Adrenal gland (tissue), 12 donors: ENCODE data around the gene VPS33A. TPM values are rescaled to one million over a fixed set of nuclear protein-coding genes. Genes with fewer than 3 reads are reported as not detected.

Source experiments
- DNase-seq, 7 donors: peaks; one replicate each; pipeline ENCODE4 v3.0.0-alpha.2; 2019 to 2020
- H3K27ac ChIP-seq, 5 donors: fragments of 200-600 bp; sonication (generic) in 4 of 5; 1 replicate in 3 of 5; 2 replicates in 2 of 5; pipeline versions ENCODE4 v1.5.1 to v1.8.0; 2016 to 2020; ENCODE audit warnings: mild to moderate bottlenecking in 1 of 5
- H3K27me3 ChIP-seq: fragments of 200-600 bp; 2 replicates; pipeline ENCODE4 v1.8.0; 2021
- H3K36me3 ChIP-seq, 2 donors: fragments of 200-600 bp; replicated peaks in 1 of 2; 1 replicate in 1 of 2; 2 replicates in 1 of 2; pipeline versions ENCODE4 v1.5.1 to v1.8.0; 2018 to 2022
- H3K4me1 ChIP-seq, 2 donors: fragments of 200-600 bp; replicated peaks in 1 of 2; 1 replicate in 1 of 2; 2 replicates in 1 of 2; pipeline versions ENCODE4 v1.5.1 to v1.8.0; 2018 to 2021
- H3K4me3 ChIP-seq, 4 donors: fragments of 200-600 bp; sonication (generic) in 3 of 4; one replicate each; pipeline ENCODE4 v1.5.1; 2016 to 2018
- H3K9me3 ChIP-seq, 3 donors: fragments of 200-600 bp; sonication (generic) in 1 of 3; replicated peaks in 1 of 3; 1 replicate in 2 of 3; 2 replicates in 1 of 3; pipeline versions ENCODE4 v1.5.1 to v1.8.0; 2016 to 2021
- POLR2A ChIP-seq, 2 donors: fragments of 450-650 bp; IDR thresholded peaks; one replicate each; pipeline ENCODE4 v1.6.1; 2017; ENCODE audit warnings: antibody characterized with exemption in 2 of 2, mild to moderate bottlenecking in 2 of 2, moderate library complexity in 1 of 2
- WGBS, 4 donors: extraction: QIAGEN DNeasy Blood & Tissue Kit in 2 of 4; methylation state at CpG; one replicate each; pipeline versions ENCODE4 v1.1.5 to v1.1.7; 2013 to 2017; 5-methylcytosine and 5-hydroxymethylcytosine counted together
- intact Hi-C, 2 donors: fragments of 100-400 bp; cut with DNase I; formaldehyde crosslinking; loops; one replicate each; pipeline versions ENCODE4 v1.14.1 to v1.15.0; 2022 to 2023
- polyA plus RNA-seq, 3 donors: library from polyadenylated mRNA; stranded (reverse); fragments of 200-250 nt in 2 of 3; fragments of 350-450 nt in 1 of 3; fragmentation: Illumina TruSeq in 1 of 3; extraction: RNeasy Lipid Tissue Mini Kit (QIAGEN cat#74804) in 1 of 3; gene quantifications; one replicate each; pipeline ENCODE4 v1.2.3, GENCODE V29; 2013 to 2014
- total RNA-seq, 9 donors: library from RNA; depleted of rRNA in 4 of 9; stranded (reverse); fragments of >200 nt in 4 of 9; fragments of 120-200 nt in 1 of 9; fragmentation: NEBNext Ultra II Directional in 1 of 9; extraction: Animal tissue kit (Norgen Biotek cat#: 25700) in 1 of 9; gene quantifications; one replicate each; pipeline versions ENCODE4 v1.1.0 to v1.2.4, GENCODE V29; 2013 to 2023
- TF ChIP-seq, protein P1 (sequence below), 6 experiments: fragments of 450-650 bp in 4 of 6; fragments of 200-600 bp in 2 of 6; sonication (generic) in 1 of 6; IDR thresholded peaks; 1 replicate in 5 of 6; 2 replicates in 1 of 6; pipeline versions ENCODE4 v1.5.1 to v1.8.0; 2016 to 2021; ENCODE audit warnings: antibody characterized with exemption in 6 of 6, mild to moderate bottlenecking in 2 of 6, moderate library complexity in 1 of 6
- donor health status: healthy with polysubstance abuse.
- donor health status: Bipolar disorder and iron deficiency.
- donor health status: DM: yes; HTN: yes; CAD: no.
- donor health status: DM: no; HTN: no; CAD: no.
- donor health status: DM: no; HTN: no; CAD: no.
- donor health status: DM: yes; HTN: yes; CAD: no.

VPS33A gene
- total and polyA plus RNA-seq, 12 donors = 9.7 to 35.3 (median 22.2) TPM

DNA sequence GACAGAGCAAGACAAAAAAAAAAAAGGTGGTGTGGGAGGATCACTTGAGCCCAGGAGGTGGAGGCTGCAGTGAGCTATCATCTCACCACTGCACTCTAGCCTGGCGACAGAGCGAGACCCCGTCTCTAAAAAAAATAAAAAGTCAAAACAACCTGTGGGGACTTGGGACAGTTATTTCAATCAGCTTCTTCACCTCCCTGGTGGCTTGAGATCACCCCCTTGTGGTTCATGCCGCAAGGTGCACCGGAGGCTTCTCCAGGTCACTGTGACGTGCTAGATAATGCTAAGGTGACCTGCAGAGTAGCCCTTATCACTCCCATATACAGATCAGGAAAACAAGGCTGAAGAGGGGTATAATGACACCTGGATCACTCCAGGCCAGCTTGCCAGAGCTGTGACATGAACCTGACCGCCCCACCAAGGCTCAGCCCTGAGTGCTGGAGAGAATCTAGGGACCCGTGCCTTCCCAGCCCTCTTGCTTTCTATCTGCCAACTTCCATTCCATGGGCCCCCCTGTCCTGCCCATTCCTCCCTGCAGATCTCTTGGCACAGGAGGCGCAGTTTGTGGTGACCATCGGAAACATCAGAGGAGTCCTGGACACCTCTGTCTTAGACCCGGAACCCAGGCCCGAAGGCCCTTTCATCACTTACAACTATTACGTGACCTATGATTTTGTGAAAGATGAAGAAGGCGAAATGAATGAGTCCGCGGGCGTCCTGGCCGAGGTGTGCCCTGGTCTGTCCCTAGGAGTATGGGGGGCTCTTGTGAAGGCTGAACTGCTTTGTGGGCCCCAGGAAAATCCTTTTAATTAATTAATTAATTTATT lies 75.2 kb downstream of the VPS33A start:
- TF ChIP-seq, protein P1, sequence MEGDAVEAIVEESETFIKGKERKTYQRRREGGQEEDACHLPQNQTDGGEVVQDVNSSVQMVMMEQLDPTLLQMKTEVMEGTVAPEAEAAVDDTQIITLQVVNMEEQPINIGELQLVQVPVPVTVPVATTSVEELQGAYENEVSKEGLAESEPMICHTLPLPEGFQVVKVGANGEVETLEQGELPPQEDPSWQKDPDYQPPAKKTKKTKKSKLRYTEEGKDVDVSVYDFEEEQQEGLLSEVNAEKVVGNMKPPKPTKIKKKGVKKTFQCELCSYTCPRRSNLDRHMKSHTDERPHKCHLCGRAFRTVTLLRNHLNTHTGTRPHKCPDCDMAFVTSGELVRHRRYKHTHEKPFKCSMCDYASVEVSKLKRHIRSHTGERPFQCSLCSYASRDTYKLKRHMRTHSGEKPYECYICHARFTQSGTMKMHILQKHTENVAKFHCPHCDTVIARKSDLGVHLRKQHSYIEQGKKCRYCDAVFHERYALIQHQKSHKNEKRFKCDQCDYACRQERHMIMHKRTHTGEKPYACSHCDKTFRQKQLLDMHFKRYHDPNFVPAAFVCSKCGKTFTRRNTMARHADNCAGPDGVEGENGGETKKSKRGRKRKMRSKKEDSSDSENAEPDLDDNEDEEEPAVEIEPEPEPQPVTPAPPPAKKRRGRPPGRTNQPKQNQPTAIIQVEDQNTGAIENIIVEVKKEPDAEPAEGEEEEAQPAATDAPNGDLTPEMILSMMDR (IDR thresholded peaks at IDR 0.05) = peak; percentile 56 to 80 (median 74)
- no peak for TF ChIP-seq POLR2A (IDR thresholded peaks at IDR 0.05)
- Histone ChIP-seq H3K27ac (no peak overlapping the region), H3K36me3 (no peaks in the 10 kb centered on the region), H3K27me3 (no peaks in the 10 kb centered on the region), H3K4me3 (no peak overlapping the region), H3K9me3 (no peaks in the 10 kb centered on the region), H3K4me1 (no peaks in the 10 kb centered on the region)
- 61 to 64% (median 62%) methylated on average over 16 to 18 of the region's 18 CpGs for WGBS, 4 donors
- intact Hi-C loops = no loop called here
- peak; percentile 55 to 87 (median 67) for DNase-seq

DNA sequence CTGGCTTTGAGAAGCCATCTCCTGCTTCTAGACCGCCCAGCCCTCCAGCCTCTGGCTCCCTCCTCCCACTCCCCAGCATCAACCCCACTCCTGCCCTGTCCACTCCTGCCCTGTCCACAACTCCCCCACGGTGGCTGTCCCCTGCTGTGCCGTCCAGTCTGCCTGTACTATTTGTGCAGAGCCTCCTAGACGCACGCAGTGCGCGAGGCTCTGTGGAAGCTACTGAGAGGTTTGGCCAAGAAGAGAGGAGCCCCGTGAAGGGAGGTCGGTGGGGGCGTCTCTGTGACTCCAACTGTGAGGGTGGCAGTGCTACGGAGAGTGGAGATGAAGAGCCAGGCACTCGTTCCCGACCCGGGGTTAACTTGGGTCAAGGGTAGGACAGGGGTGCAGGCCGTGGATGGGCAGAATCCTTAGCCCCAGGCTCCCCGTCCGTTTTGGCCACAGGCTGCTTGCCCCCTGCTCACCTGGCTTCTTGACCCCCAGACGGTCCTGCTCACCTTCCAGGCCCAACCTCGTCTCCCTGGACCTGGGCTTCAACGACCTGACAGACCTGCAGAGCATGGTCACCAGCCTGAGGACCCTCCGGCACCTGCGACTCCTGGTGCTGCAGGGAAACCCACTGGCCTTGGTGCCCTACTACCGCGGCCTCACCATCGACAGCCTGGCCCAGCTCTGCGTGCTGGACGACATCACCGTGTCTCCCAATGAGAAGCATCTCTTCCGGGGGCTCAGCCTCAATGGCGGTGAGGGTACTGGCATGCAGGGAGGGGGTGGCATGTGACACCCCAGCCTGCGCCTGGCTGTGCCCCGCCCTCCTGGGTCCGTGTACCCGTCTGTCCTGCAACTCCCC lies 76.4 kb downstream of the VPS33A start:
- H3K27ac ChIP-seq = no peak overlapping the region
- no peaks in the 10 kb centered on the region for H3K36me3 ChIP-seq
- intact Hi-C loops = loop anchor here in 1 of 2 donors (10.0 kb wide), 1 partner anchor 135 kb away; no protein-coding TSS in a partner anchor
- no peak overlapping the region for H3K4me3 ChIP-seq
- H3K4me1 ChIP-seq = no peaks in the 10 kb centered on the region
- DNase-seq = no peak
- TF ChIP-seq, protein P1 (IDR thresholded peaks at IDR 0.05) = no peak
- no peak for TF ChIP-seq POLR2A (IDR thresholded peaks at IDR 0.05)
- H3K9me3 ChIP-seq = no peaks in the 10 kb centered on the region
- no peaks in the 10 kb centered on the region for H3K27me3 ChIP-seq
- WGBS, 4 donors = 79 to 87% (median 82%) methylated on average over 22 to 34 of the region's 34 CpGs

DNA sequence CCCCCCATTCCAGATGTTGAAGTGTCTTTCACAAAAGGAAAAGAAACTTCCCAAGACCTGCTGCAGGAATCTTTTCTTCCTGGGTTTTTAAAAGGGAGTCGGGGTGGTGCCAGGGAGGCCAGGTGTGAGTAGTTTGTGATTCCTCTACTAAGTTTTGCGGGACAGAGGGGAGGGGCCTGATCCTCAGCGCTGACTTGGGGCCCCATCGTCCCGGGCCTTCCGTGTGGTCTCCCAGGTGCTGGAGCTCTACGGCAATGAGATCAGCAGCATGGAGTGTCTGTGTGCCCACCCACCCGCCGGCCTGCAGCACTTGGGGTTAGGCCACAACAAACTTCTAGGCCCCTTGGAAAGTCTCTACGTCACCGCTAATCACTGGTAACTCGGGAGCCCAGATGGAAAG lies 78.8 kb downstream of the VPS33A start:
- H3K4me3 ChIP-seq = no peak overlapping the region
- no peak for TF ChIP-seq POLR2A (IDR thresholded peaks at IDR 0.05)
- TF ChIP-seq, protein P1 (IDR thresholded peaks at IDR 0.05) = no peak
- H3K9me3 ChIP-seq = no peaks in the 10 kb centered on the region
- 82 to 88% (median 84%) methylated on average over 8 to 12 of the region's 12 CpGs for WGBS, 4 donors
- intact Hi-C loops = loop anchor here in 1 of 2 donors (10.0 kb wide), 1 partner anchor 133 kb away; no protein-coding TSS in a partner anchor
- no peaks in the 10 kb centered on the region for H3K36me3 ChIP-seq
- no peaks in the 10 kb centered on the region for H3K27me3 ChIP-seq
- no peaks in the 10 kb centered on the region for H3K4me1 ChIP-seq
- DNase-seq = no peak
- no peak overlapping the region for H3K27ac ChIP-seq

DNA sequence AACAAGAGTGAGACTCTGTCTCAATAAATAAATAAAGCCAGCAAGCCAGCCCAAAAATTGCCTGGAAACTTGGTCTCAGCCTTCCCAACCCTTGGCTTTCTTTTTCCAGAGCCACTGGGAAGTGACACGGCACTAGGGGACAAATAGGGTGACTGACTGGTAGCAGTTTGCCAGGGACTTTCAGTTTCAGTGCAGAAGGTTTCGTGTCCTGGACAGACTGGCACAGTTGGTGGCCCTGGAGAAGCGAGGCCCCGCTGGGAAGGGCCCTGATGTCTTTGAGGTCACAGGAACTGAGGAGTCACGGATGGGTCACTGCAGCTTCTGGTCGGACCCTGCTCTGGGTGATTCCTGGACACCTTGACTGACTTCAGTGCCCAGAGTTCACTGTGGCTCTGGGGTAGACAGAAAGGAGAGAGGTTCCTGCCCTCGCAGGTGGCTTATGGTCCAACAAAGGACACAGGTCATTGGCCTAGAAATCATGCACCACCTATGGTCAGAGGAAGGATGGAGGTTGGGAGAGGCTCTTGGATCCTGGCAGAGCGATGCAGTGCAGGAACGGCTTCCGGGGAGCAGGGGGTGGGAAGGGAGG lies 80.7 kb downstream of the VPS33A start:
- no peak overlapping the region for H3K27ac ChIP-seq
- no peaks in the 10 kb centered on the region for H3K27me3 ChIP-seq
- WGBS, 4 donors = 88 to 95% (median 90%) methylated on average over 6 to 10 of the region's 10 CpGs
- no peak for DNase-seq
- intact Hi-C loops = loop anchor here in 1 of 2 donors (10.0 kb wide), 1 partner anchor 131 kb away; no protein-coding TSS in a partner anchor
- H3K9me3 ChIP-seq = no peaks in the 10 kb centered on the region
- no peak overlapping the region for H3K4me3 ChIP-seq
- H3K36me3 ChIP-seq = no peaks in the 10 kb centered on the region
- TF ChIP-seq POLR2A (IDR thresholded peaks at IDR 0.05) = no peak
- TF ChIP-seq, protein P1 (IDR thresholded peaks at IDR 0.05) = no peak
- no peaks in the 10 kb centered on the region for H3K4me1 ChIP-seq
